GM06990 (cell line): ENCODE measurements around the gene KANK4.

Experiments used
- DNase-seq: peaks from one replicate; pipeline ENCODE4 v3.0.0-alpha.2; 2011; ENCODE audit not compliant: insufficient read length; ENCODE audit errors: extremely low read depth
- H3K27me3 ChIP-seq: replicated peaks from 2 replicates; pipeline ENCODE4 v1.6.0; 2011; ENCODE audit warnings: low read length; ENCODE audit not compliant: control insufficient read depth, insufficient read depth
- H3K36me3 ChIP-seq: 2 replicates; pipeline ENCODE4 v1.5.1; 2011; ENCODE audit warnings: low read length; ENCODE audit not compliant: control insufficient read depth, insufficient read depth
- H3K4me3 ChIP-seq: replicated peaks from 2 replicates; pipeline ENCODE4 v1.5.1; 2011; ENCODE audit warnings: low read depth, mild to moderate bottlenecking, control low read depth, low read length
- TF ChIP-seq, protein P1 (sequence below): IDR thresholded peaks from 2 replicates; pipeline ENCODE4 v1.5.1; 2011; ENCODE audit warnings: low read length, control low read depth, mild to moderate bottlenecking, inconsistent platforms; ENCODE audit not compliant: insufficient read depth, poor library complexity, severe bottlenecking

The KANK4 gene

DNA sequence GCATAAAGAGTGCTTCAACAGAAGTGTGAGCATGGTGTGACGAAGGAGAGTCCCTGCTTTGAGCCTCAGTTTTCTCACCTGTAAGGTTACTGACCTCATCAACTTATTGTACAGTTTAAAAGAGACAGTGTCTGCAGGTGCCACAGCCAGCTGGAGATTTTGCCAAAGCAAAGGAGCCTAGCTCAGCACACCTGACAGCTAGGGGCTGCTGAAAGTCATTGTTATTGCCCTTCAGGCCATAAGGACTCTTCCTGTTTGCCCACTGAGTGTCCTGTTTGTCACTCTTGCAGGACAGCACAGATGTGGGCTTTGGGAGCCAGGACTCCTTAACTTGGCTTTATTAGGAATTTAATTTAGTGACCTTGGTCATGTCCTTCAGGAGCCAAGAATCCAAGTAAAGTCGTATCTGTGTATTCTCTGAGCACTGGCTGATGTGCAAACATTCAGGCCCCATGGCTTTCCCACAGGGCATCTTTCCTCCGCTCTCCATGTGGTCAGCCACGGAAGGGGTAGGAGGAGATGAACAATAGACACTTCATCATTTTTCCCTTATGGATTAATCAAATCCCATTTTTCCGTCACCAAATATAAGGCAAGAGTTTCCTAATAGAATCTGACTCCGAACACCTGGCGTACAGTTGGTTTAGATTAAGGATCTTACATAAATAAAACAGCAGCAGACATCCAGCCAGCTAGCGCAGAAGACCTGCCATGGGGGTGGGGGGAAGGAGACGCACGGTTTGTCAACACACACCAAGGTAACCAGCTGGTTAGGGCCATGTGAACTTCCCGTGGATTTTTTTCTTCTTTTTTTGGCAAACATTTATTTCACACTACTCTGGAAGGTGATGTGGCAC is 43.1 kb upstream of the KANK4 start:
- H3K27me3 ChIP-seq = no peaks in the 10 kb centered on the region
- DNase-seq = no peak
- H3K36me3 ChIP-seq = no peaks in the 10 kb centered on the region
- TF ChIP-seq, protein P1, sequence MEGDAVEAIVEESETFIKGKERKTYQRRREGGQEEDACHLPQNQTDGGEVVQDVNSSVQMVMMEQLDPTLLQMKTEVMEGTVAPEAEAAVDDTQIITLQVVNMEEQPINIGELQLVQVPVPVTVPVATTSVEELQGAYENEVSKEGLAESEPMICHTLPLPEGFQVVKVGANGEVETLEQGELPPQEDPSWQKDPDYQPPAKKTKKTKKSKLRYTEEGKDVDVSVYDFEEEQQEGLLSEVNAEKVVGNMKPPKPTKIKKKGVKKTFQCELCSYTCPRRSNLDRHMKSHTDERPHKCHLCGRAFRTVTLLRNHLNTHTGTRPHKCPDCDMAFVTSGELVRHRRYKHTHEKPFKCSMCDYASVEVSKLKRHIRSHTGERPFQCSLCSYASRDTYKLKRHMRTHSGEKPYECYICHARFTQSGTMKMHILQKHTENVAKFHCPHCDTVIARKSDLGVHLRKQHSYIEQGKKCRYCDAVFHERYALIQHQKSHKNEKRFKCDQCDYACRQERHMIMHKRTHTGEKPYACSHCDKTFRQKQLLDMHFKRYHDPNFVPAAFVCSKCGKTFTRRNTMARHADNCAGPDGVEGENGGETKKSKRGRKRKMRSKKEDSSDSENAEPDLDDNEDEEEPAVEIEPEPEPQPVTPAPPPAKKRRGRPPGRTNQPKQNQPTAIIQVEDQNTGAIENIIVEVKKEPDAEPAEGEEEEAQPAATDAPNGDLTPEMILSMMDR = no peak
- no peak overlapping the region for H3K4me3 ChIP-seq

DNA sequence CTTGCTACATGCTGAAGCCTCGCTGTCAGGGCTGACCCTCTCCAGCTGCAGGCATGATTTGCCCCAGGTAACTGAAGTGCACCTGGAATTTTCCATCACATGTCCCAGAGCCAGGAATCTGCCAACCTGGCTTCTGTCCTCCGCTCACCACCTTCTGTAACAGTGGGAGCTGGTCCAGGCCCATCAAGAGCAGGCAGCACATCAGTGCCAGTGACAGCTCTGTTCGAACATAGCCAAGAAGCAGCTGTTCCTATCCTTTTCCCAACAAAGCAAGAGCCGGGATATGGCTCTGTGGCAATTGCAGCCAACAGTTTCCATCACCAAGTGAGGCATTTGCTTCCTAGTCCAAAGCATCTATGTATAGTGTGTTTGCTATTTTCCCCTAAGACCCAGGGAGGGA is 42.2 kb upstream of the KANK4 start:
- Histone ChIP-seq H3K36me3 (no peaks in the 10 kb centered on the region), H3K27me3 (no peaks in the 10 kb centered on the region), H3K4me3 (no peak overlapping the region)
- DNase-seq = no peak
- TF ChIP-seq, protein P1 = no peak

DNA sequence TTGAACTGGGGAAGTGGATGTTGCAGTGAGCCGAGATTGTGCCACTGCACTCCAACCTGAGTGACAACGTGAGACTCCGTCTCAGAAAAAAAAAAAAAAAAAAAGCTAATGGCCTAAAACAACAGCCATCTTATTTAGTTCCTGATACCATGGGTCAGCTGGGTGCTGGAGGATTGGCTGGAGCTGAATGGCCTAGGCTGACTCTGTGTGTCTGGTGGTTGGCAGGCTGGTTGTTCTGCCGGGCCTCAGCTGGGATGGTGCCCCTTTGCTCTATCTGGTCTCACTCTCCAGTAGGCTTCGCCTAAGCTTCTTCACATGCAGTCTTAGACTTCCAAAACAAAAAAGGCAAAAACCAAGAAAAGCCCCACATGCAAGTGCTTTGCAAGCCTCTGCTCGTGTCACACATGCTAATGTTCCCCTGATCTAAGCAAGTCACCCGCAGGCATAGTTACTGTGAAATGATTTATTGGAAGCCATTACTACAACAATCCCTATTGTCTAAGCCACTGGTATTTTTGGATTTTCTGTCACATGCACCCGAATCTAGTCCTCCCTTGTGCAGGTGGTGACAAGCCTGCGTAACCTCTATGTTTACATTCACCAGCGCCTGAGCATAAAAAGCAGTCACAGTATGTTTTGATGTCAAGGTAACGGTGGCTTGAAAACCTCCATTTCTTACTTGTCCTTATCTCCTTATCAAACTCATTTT is 39.6 kb upstream of the KANK4 start:
- DNase-seq = no peak
- H3K27me3 ChIP-seq = no peaks in the 10 kb centered on the region
- H3K36me3 ChIP-seq = no peaks in the 10 kb centered on the region
- no peak overlapping the region for H3K4me3 ChIP-seq
- TF ChIP-seq, protein P1 = no peak

DNA sequence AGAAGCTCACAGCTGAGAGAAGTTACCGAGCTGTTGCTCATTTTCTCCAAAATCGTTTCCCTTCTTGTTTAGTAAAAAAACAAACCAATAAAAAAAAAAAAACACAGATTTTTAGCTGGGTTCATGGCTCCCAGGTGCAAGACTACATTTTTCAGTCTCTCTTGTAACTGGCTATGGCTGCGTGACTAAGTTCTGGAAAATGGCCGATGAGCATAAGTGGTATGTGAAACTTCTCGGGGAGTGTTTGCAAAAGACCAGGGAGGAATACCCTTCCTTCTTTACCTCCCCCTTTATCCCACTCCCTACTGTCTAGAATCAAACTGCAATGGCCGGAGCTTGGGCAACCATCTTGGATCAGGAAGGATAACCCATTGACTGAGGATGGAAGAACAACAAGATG is 38.7 kb upstream of the KANK4 start:
- DNase-seq = no peak
- Histone ChIP-seq H3K27me3 (no peaks in the 10 kb centered on the region), H3K4me3 (no peak overlapping the region), H3K36me3 (no peaks in the 10 kb centered on the region)
- TF ChIP-seq, protein P1 = no peak

DNA sequence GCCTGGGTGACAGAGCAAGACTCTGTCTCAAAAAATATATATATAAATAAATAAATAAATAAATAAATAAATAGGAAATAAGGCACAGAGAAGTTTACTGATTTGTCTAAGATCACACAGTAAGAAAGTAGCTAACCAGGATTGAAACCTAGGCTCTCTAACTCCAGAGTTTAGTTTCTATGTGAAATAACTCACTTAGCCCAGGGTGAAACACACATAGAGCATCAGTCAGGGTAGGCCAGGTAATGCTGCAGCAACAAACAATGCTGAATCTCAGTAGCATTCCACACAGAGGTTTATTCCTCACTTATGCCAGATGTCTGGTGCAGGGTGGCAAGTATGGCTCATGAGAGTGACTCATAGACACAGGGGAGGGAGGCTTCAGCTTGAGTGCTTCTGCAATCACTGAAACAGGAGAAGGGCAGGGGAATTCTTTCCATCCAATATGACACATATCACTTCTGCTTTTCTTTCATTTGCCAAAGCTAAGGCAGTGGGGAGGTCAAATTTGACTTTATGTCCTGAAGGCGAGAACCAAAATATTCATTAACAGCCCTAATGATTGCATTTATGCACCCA is 37.1 kb upstream of the KANK4 start:
- Histone ChIP-seq H3K4me3 (no peak overlapping the region), H3K36me3 (no peaks in the 10 kb centered on the region), H3K27me3 (no peaks in the 10 kb centered on the region)
- TF ChIP-seq, protein P1 = no peak
- DNase-seq = no peak
